H1 (cell line): ENCODE results near the gene LTO1. TPM values are rescaled to one million over a fixed set of nuclear protein-coding genes. Genes with fewer than 3 reads are reported as not detected.

Source experiments
- CTCF ChIA-PET: fragments of 300-600 bp; sonication (Branson Sonifier 250); formaldehyde crosslinking; loops from one replicate; lab custom pipeline; 2021; ENCODE audit not compliant: partially characterized antibody; lab: Charles Lee
- POLR2A ChIA-PET: fragments of 300-600 bp; sonication (Branson Sonifier 250); formaldehyde crosslinking; loops from one replicate; lab custom pipeline; 2021; ENCODE audit warnings: inconsistent platforms; ENCODE audit not compliant: partially characterized antibody; lab: Charles Lee
- DNase-seq, 2 experiments: peaks; one replicate each; pipeline versions ENCODE4 v3.0.0 to v3.0.0-alpha.2; 2010 to 2022; ENCODE audit warnings: low spot score in 2 of 2, low read depth in 1 of 2, mixed read lengths in 1 of 2
- FAIRE-seq: peaks from 2 replicates; lab custom pipeline; 2011; peaks lifted over from hg19 to GRCh38; lab: Jason Lieb, UNC
- H2AFZ ChIP-seq: 2 replicates; pipeline ENCODE4 v1.8.1; 2012; ENCODE audit warnings: low read length, inconsistent platforms
- H2AK5ac ChIP-seq: 2 replicates; pipeline ENCODE4 v1.6.1; 2013; ENCODE audit warnings: low read depth, low read length
- H2BK120ac ChIP-seq: replicated peaks from 2 replicates; pipeline ENCODE3; 2013; ENCODE audit warnings: low read depth, low read length, inconsistent platforms
- H2BK12ac ChIP-seq: 2 replicates; pipeline ENCODE4 v1.6.1; 2013; ENCODE audit warnings: low read depth, low read length
- H2BK15ac ChIP-seq: 2 replicates; pipeline ENCODE4 v1.6.1; 2013; ENCODE audit warnings: low read length
- H2BK20ac ChIP-seq: 2 replicates; pipeline ENCODE4 v1.6.1; 2013; ENCODE audit warnings: low read length
- H2BK5ac ChIP-seq: 2 replicates; pipeline ENCODE4 v1.6.1; 2013; ENCODE audit warnings: low read depth, low read length
- H3K14ac ChIP-seq: 2 replicates; pipeline ENCODE4 v1.6.1; 2013; ENCODE audit warnings: inconsistent platforms; ENCODE audit not compliant: insufficient read length
- H3K18ac ChIP-seq: 2 replicates; pipeline ENCODE4 v1.6.1; 2013; ENCODE audit warnings: low read length; ENCODE audit errors: extremely low read depth
- H3K23ac ChIP-seq: 2 replicates; pipeline ENCODE4 v1.6.1; 2013; ENCODE audit warnings: inconsistent platforms; ENCODE audit not compliant: insufficient read length
- H3K23me2 ChIP-seq: 2 replicates; pipeline ENCODE4 v1.6.1; 2013; ENCODE audit warnings: low read depth, low read length
- H3K27ac ChIP-seq: 2 replicates; pipeline ENCODE4 v1.6.1; 2011; ENCODE audit warnings: low read depth, low read length, inconsistent platforms
- H3K27me3 ChIP-seq, 4 experiments: replicated peaks in 1 of 4; 1 replicate in 1 of 4; 2 replicates in 3 of 4; pipeline versions ENCODE4 v1.6.1 to v1.8.1; 2011 to 2013; ENCODE audit warnings: low read length in 3 of 4, mild to moderate bottlenecking in 3 of 4, inconsistent platforms in 2 of 4, mixed read lengths in 2 of 4, moderate library complexity in 1 of 4; ENCODE audit not compliant: control insufficient read depth in 3 of 4, insufficient read depth in 3 of 4; ENCODE audit errors: extremely low read depth in 1 of 4
- H3K36me3 ChIP-seq, 4 experiments: 2 replicates each; pipeline versions ENCODE4 v1.6.1 to v1.8.1; 2011 to 2013; ENCODE audit warnings: mild to moderate bottlenecking in 4 of 4, low read length in 3 of 4, moderate library complexity in 2 of 4, control low read depth in 1 of 4, inconsistent platforms in 1 of 4; ENCODE audit not compliant: insufficient read depth in 4 of 4, control insufficient read depth in 2 of 4
- H3K4ac ChIP-seq: replicated peaks from 2 replicates; pipeline ENCODE3; 2013; ENCODE audit warnings: low read length, low read depth, mixed read lengths, inconsistent platforms; ENCODE audit not compliant: insufficient read length
- H3K4me1 ChIP-seq, 4 experiments: replicated peaks in 1 of 4; 1 replicate in 1 of 4; 2 replicates in 3 of 4; pipeline versions ENCODE4 v1.6.1 to v1.8.1; 2011 to 2013; ENCODE audit warnings: low read length in 3 of 4, inconsistent platforms in 2 of 4, mixed read lengths in 1 of 4; ENCODE audit not compliant: insufficient read depth in 4 of 4, control insufficient read depth in 3 of 4
- H3K4me2 ChIP-seq, 2 experiments: 2 replicates each; pipeline versions ENCODE4 v1.6.1 to v1.8.1; 2011 to 2013; ENCODE audit warnings: low read depth in 2 of 2, low read length in 2 of 2, control low read depth in 1 of 2, inconsistent platforms in 1 of 2, mild to moderate bottlenecking in 1 of 2; ENCODE audit not compliant: insufficient read depth in 1 of 2
- H3K4me3 ChIP-seq, 4 experiments: fragments of 200-600, 300-600 bp in 1 of 4; sonication (generic), shearing (Covaris generic), sonication (Bioruptor Twin) in 1 of 4; 2 replicates each; pipeline versions ENCODE4 v1.5.1 to v1.8.1; 2011 to 2016; ENCODE audit warnings: low read length in 4 of 4, low read depth in 3 of 4, control low read depth in 2 of 4, inconsistent platforms in 2 of 4, mild to moderate bottlenecking in 2 of 4, mixed read lengths in 1 of 4, moderate library complexity in 1 of 4; ENCODE audit not compliant: insufficient read depth in 2 of 4; ENCODE audit errors: extremely low read depth in 1 of 4
- H3K56ac ChIP-seq: replicated peaks from 2 replicates; pipeline ENCODE3; 2013; ENCODE audit warnings: low read depth, mild to moderate bottlenecking, mixed read lengths, low read length, inconsistent platforms; ENCODE audit not compliant: insufficient read length
- H3K79me1 ChIP-seq: 2 replicates; pipeline ENCODE4 v1.6.1; 2013; ENCODE audit warnings: low read depth, low read length, control low read depth
- H3K79me2 ChIP-seq, 2 experiments: 2 replicates each; pipeline versions ENCODE4 v1.6.1 to v1.8.1; 2012 to 2013; ENCODE audit warnings: low read length in 2 of 2, mild to moderate bottlenecking in 2 of 2, inconsistent platforms in 1 of 2; ENCODE audit not compliant: insufficient read depth in 2 of 2, control insufficient read depth in 1 of 2
- H3K9ac ChIP-seq, 4 experiments: replicated peaks in 1 of 4; 1 replicate in 1 of 4; 2 replicates in 3 of 4; pipeline versions ENCODE4 v1.6.1 to v1.8.1; 2011 to 2013; ENCODE audit warnings: low read depth in 3 of 4, low read length in 3 of 4, control low read depth in 2 of 4, mild to moderate bottlenecking in 2 of 4, moderate library complexity in 2 of 4, inconsistent platforms in 1 of 4; ENCODE audit errors: extremely low read depth in 1 of 4
- H3K9me3 ChIP-seq, 2 experiments: 2 replicates each; pipeline versions ENCODE4 v1.6.1 to v1.8.1; 2012 to 2013; ENCODE audit warnings: mild to moderate bottlenecking in 2 of 2, moderate library complexity in 2 of 2, control low read depth in 1 of 2, inconsistent platforms in 1 of 2, low read depth in 1 of 2, low read length in 1 of 2, mixed read lengths in 1 of 2; ENCODE audit not compliant: insufficient read depth in 2 of 2
- H4K20me1 ChIP-seq, 2 experiments: replicated peaks in 1 of 2; 2 replicates each; pipeline versions ENCODE3 to v1.8.1; 2011 to 2013; ENCODE audit warnings: inconsistent platforms in 2 of 2, low read length in 2 of 2, mild to moderate bottlenecking in 1 of 2; ENCODE audit not compliant: insufficient read depth in 2 of 2, control insufficient read depth in 1 of 2
- H4K5ac ChIP-seq: 2 replicates; pipeline ENCODE4 v1.6.1; 2013; ENCODE audit warnings: low read length, low read depth, mixed read lengths, inconsistent platforms; ENCODE audit not compliant: insufficient read length
- H4K8ac ChIP-seq: 2 replicates; pipeline ENCODE4 v1.8.0; 2013; ENCODE audit warnings: mild to moderate bottlenecking, moderate library complexity, low read length, inconsistent platforms; ENCODE audit not compliant: insufficient read depth; ENCODE audit errors: extremely low read depth
- H4K91ac ChIP-seq: replicated peaks from 2 replicates; pipeline ENCODE3; 2013; ENCODE audit warnings: low read length, mixed read lengths, inconsistent platforms; ENCODE audit not compliant: insufficient read length
- CTBP2 ChIP-seq: IDR thresholded peaks from 2 replicates; pipeline ENCODE4 v1.7.0; 2011; ENCODE audit warnings: borderline replicate concordance, mild to moderate bottlenecking, moderate library complexity, mixed read lengths, low read length; ENCODE audit not compliant: insufficient read depth, insufficient read length
- NANOG ChIP-seq: IDR thresholded peaks from 2 replicates; pipeline ENCODE4 v1.6.1; 2011; ENCODE audit warnings: low read length, low read depth, mild to moderate bottlenecking, inconsistent platforms; ENCODE audit not compliant: insufficient read depth, poor library complexity, severe bottlenecking
- SRF ChIP-seq: IDR thresholded peaks from 2 replicates; pipeline ENCODE4 v1.6.1; 2011; ENCODE audit warnings: mild to moderate bottlenecking, low read depth, low read length, moderate library complexity
- TAF7 ChIP-seq: optimal IDR thresholded peaks from 2 replicates; pipeline ENCODE3; 2011; ENCODE audit warnings: low read depth, mild to moderate bottlenecking, inconsistent platforms, low read length, moderate library complexity, borderline replicate concordance
- ZNF274 ChIP-seq: IDR thresholded peaks from 2 replicates; pipeline ENCODE4 v1.7.0; 2012; ENCODE audit warnings: low read length, borderline replicate concordance; ENCODE audit errors: extremely low read depth
- whole genome bisulfite sequencing, 2 experiments: shearing (Covaris generic) in 1 of 2; methylation state at CpG; one replicate each; pipeline versions ENCODE4 v1.1.6 to v1.1.7; 2013 to 2015; ENCODE audit warnings: low lambda C conversion rate in 2 of 2, mixed read lengths in 2 of 2, inconsistent platforms in 1 of 2, low coverage in 1 of 2, missing lambda C conversion rate in 1 of 2; ENCODE audit not compliant: insufficient replicate concordance in 2 of 2, insufficient coverage in 1 of 2, insufficient read length in 1 of 2; ENCODE audit errors: extremely low coverage in 1 of 2, missing lambda C conversion rate in 1 of 2; 5-methylcytosine and 5-hydroxymethylcytosine counted together
- polyA plus RNA-seq, 7 experiments: library from polyadenylated mRNA; depleted of rRNA in 3 of 7; stranded (reverse) in 5 of 7; unstranded in 2 of 7; fragments of >200 nt in 5 of 7; fragments of 200-250 nt in 2 of 7; gene quantifications; 1 replicate in 5 of 7; 2 replicates in 1 of 7; 4 replicates in 1 of 7; pipeline versions ENCODE4 v1.2.1 to v1.2.3, GENCODE V29; 2011 to 2013; ENCODE audit warnings: missing spikeins in 2 of 7, mixed read lengths in 2 of 7
- total RNA-seq: library from RNA; stranded (reverse); fragmentation: NEBNext Ultra II Directional; extraction: Animal tissue kit (Norgen Biotek cat#: 25700); gene quantifications from 2 replicates; pipeline ENCODE4 v1.2.1, GENCODE V29; 2021
- TF ChIP-seq, protein P1 (sequence below): IDR thresholded peaks from 2 replicates; pipeline ENCODE4 v1.6.1; 2012; ENCODE audit warnings: low read length, inconsistent platforms
- TF ChIP-seq, protein P2 (sequence below), 3 experiments: IDR thresholded peaks; 1 replicate in 2 of 3; 2 replicates in 1 of 3; pipeline versions ENCODE4 v1.5.1 to v1.6.1; 2011; ENCODE audit warnings: low read length in 3 of 3, mild to moderate bottlenecking in 3 of 3, inconsistent platforms in 2 of 3, low read depth in 1 of 3, moderate library complexity in 1 of 3; ENCODE audit not compliant: insufficient read depth in 1 of 3; ENCODE audit errors: control extremely low read depth in 1 of 3

LTO1 gene
- total and polyA plus RNA-seq, 2 of the 8 experiments (the other 6 are each of a cell fraction or from before 2014, with no cell fraction given) = 15.4 to 21.3 TPM

DNA sequence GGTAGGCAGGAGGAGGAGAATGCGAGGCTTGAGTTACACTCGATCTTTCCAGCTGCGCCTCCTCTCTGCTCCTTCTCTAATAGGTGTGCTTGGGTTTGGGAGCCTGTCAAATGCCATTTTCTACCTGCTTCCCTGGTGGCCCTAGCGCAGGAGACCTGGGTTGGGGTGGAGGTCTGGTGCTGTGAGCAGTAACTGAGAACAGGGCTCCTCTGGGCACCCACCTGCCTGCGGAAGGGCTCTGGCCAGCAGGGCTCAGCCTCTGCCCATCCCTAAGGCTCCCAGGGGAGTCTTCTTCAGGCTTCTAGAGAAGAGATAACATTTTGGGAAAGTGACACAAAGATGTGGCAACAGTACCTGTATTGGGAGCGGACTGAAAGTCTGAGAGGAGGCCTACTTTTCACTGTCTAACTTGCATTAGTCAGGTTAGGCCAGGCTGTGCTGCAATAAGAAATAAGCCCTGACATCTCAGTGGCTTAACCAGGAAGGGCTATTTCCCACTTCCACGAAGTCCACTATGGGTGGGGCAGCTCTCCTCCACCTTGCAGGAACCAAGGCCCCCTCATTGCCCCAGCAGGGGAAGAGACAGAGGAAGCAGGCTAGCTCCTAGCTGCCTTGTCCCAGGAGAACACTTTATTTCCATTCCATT lies 7.7 kb upstream of the LTO1 start:
- Histone ChIP-seq H3K9ac (no peak overlapping the region), H3K4me1 (no peaks in the 10 kb centered on the region; a peak in 1 of 7 replicates), H3K27me3 (peaks cover 0 to 6% (median 3%) of the 10 kb centered on the region in 4 experiments; a peak in 4 of 7 replicates), H2BK120ac (no peak overlapping the region), H3K79me1 (no peaks in the 10 kb centered on the region), H3K9me3 (no peaks in the 10 kb centered on the region; a peak in 1 of 4 replicates), H3K36me3 (no peaks in the 10 kb centered on the region), H4K5ac (no peak overlapping the region), H3K56ac (no peak overlapping the region), H3K23ac (no peak overlapping the region), H2AK5ac (no peak overlapping the region), H2BK15ac (no peak overlapping the region), H3K79me2 (no peaks in the 10 kb centered on the region), H3K4me3 (no peak overlapping the region), H2AFZ (no peak overlapping the region), H4K8ac (no peak overlapping the region), H3K14ac (no peak overlapping the region), H4K20me1 (peaks cover 0 to 3% of the 10 kb centered on the region in 2 experiments), H2BK5ac (no peak overlapping the region), H3K18ac (no peak overlapping the region), H2BK20ac (no peak overlapping the region), H4K91ac (no peak overlapping the region), H3K4me2 (no peak overlapping the region), H3K4ac (no peak overlapping the region), H3K23me2 (peaks cover 3% of the 10 kb centered on the region; the same call in 1 of the 2 replicates), H3K27ac (no peak overlapping the region), H2BK12ac (no peak overlapping the region)
- POLR2A ChIA-PET = interaction anchor here (1.2 to 1.3 kb wide), 2 partner anchors 21 to 39 kb away, joined by 3 read pairs; no protein-coding TSS in a partner anchor
- WGBS, 2 experiments = 83% methylated on average over 7 of the region's 7 CpGs; no CpG with 5 or more reads in 1 of the 2 experiments
- CTCF ChIA-PET = interaction anchor here (0.5 to 4.4 kb wide), 10 partner anchors 12 to 580 kb away, joined by 3 to 20 read pairs (median 4); no protein-coding TSS in a partner anchor
- FAIRE-seq (no peak), DNase-seq (no peak)
- TF ChIP-seq NANOG (no peak), TAF7 (no peak), SRF (no peak), CTBP2 (no peak), ZNF274 (no peak)
- TF ChIP-seq, protein P1, sequence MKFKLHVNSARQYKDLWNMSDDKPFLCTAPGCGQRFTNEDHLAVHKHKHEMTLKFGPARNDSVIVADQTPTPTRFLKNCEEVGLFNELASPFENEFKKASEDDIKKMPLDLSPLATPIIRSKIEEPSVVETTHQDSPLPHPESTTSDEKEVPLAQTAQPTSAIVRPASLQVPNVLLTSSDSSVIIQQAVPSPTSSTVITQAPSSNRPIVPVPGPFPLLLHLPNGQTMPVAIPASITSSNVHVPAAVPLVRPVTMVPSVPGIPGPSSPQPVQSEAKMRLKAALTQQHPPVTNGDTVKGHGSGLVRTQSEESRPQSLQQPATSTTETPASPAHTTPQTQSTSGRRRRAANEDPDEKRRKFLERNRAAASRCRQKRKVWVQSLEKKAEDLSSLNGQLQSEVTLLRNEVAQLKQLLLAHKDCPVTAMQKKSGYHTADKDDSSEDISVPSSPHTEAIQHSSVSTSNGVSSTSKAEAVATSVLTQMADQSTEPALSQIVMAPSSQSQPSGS = no peak
- TF ChIP-seq, protein P2, sequence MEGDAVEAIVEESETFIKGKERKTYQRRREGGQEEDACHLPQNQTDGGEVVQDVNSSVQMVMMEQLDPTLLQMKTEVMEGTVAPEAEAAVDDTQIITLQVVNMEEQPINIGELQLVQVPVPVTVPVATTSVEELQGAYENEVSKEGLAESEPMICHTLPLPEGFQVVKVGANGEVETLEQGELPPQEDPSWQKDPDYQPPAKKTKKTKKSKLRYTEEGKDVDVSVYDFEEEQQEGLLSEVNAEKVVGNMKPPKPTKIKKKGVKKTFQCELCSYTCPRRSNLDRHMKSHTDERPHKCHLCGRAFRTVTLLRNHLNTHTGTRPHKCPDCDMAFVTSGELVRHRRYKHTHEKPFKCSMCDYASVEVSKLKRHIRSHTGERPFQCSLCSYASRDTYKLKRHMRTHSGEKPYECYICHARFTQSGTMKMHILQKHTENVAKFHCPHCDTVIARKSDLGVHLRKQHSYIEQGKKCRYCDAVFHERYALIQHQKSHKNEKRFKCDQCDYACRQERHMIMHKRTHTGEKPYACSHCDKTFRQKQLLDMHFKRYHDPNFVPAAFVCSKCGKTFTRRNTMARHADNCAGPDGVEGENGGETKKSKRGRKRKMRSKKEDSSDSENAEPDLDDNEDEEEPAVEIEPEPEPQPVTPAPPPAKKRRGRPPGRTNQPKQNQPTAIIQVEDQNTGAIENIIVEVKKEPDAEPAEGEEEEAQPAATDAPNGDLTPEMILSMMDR (IDR thresholded peaks at IDR 0.05; ENCODE audit: control extremely low read depth in 1 of 3, insufficient read depth in 1 of 3, low read depth in 1 of 3, low read length in 3 of 3) = no peak
